K562 (cell line): ENCODE data around the gene CSMD2. TPM values are rescaled to one million over a fixed set of nuclear protein-coding genes. Genes with fewer than 3 reads are reported as not detected.

Source experiments
- ATAC-seq: fragments of 200-7000 bp; cut with Tn5 transposase; 3 replicates; pipeline ENCODE4 v1.9.1; 2020; ENCODE audit warnings: moderate library complexity
- BruUV-seq: library from RNA; stranded (reverse); fragments of 400-500 nt; replicated peaks from 2 replicates; lab custom pipeline; 2021; lab: Mats Ljungman, UMichigan
- CTCF ChIA-PET: fragments of 300-600 bp; formaldehyde crosslinking; extraction: SDS; loops from one replicate; lab custom pipeline; 2021; ENCODE audit warnings: low intra/inter-chr PET ratio; lab: Yijun Ruan, JAX
- POLR2A ChIA-PET: fragments of 300-600, 350-650 bp; sonication (Branson Sonifier 250); formaldehyde crosslinking; extraction: SDS; loops from one replicate; lab custom pipeline; 2021; ENCODE audit warnings: antibody characterized with exemption, inconsistent platforms; lab: Yijun Ruan, JAX
- DNase-seq, 4 experiments: peaks; one replicate each; pipeline versions ENCODE4 v3.0.0 to v3.0.0-alpha.2; 2011 to 2018; ENCODE audit warnings: low spot score in 3 of 4, mixed read lengths in 3 of 4; ENCODE audit errors: extremely low read depth in 1 of 4
- FAIRE-seq: peaks from 2 replicates; lab custom pipeline; 2011; peaks lifted over from hg19 to GRCh38; lab: Jason Lieb, UNC
- H2AFZ ChIP-seq: 2 replicates; pipeline ENCODE4 v1.6.0; 2011; ENCODE audit warnings: low read depth, low read length, control low read depth, inconsistent platforms
- H3K27ac ChIP-seq: fragments of 200-600 bp; 3 replicates; pipeline ENCODE4 v1.8.0; 2011; ENCODE audit warnings: low read depth, mild to moderate bottlenecking, control low read depth, inconsistent platforms, low read length, moderate library complexity, mixed read lengths; ENCODE audit errors: extremely low read depth
- H3K27me3 ChIP-seq, 2 experiments: fragments of 300-600 bp in 1 of 2; 2 replicates in 1 of 2; 3 replicates in 1 of 2; pipeline versions ENCODE4 v1.6.0 to v1.8.0; 2011; ENCODE audit warnings: inconsistent platforms in 2 of 2, low read length in 2 of 2, mild to moderate bottlenecking in 1 of 2, mixed read lengths in 1 of 2, moderate library complexity in 1 of 2; ENCODE audit not compliant: control insufficient read depth in 2 of 2, insufficient read depth in 2 of 2
- H3K36me3 ChIP-seq: fragments of 300-600 bp; 3 replicates; pipeline ENCODE4 v1.8.0; 2011; ENCODE audit warnings: mild to moderate bottlenecking, low read length, inconsistent platforms; ENCODE audit not compliant: control insufficient read depth, insufficient read depth
- H3K4me1 ChIP-seq, 2 experiments: fragments of 200-600 bp in 1 of 2; replicated peaks in 1 of 2; 2 replicates in 1 of 2; 3 replicates in 1 of 2; pipeline versions ENCODE4 v1.5.1 to v1.8.0; 2011; ENCODE audit warnings: inconsistent platforms in 2 of 2, low read length in 2 of 2, mild to moderate bottlenecking in 1 of 2, mixed read lengths in 1 of 2, moderate library complexity in 1 of 2; ENCODE audit not compliant: control insufficient read depth in 2 of 2, insufficient read depth in 2 of 2
- H3K4me2 ChIP-seq: 2 replicates; pipeline ENCODE4 v1.6.1; 2011; ENCODE audit warnings: low read length, control low read depth, inconsistent platforms, mixed read lengths; ENCODE audit not compliant: insufficient read depth
- H3K4me3 ChIP-seq: fragments of 200-600 bp; sonication (generic), shearing (Covaris generic); 2 replicates; pipeline ENCODE4 v1.5.1; 2016; ENCODE audit warnings: control low read depth, inconsistent platforms
- H3K79me2 ChIP-seq: fragments of 200-600 bp; 3 replicates; pipeline ENCODE4 v1.8.0; 2011; ENCODE audit warnings: low read length, inconsistent platforms; ENCODE audit not compliant: control insufficient read depth, insufficient read depth
- H3K9ac ChIP-seq, 2 experiments: 2 replicates each; pipeline versions ENCODE4 v1.6.0 to v1.6.1; 2011; ENCODE audit warnings: low read depth in 2 of 2, low read length in 2 of 2, control low read depth in 1 of 2, inconsistent platforms in 1 of 2, mild to moderate bottlenecking in 1 of 2, mixed read lengths in 1 of 2; ENCODE audit not compliant: insufficient read depth in 1 of 2
- H3K9me1 ChIP-seq: one replicate; pipeline ENCODE4 v1.6.0; 2011; ENCODE audit warnings: inconsistent platforms, mild to moderate bottlenecking, low read length, moderate library complexity; ENCODE audit not compliant: control insufficient read depth, insufficient read depth
- H3K9me3 ChIP-seq: replicated peaks from 2 replicates; pipeline ENCODE4 v1.5.1; 2011; ENCODE audit warnings: low read depth, low read length, inconsistent platforms; ENCODE audit not compliant: control insufficient read depth, insufficient read depth
- H4K20me1 ChIP-seq: replicated peaks from 2 replicates; pipeline ENCODE4 v1.6.1; 2011; ENCODE audit warnings: low read length, inconsistent platforms, mixed read lengths; ENCODE audit not compliant: control insufficient read depth, insufficient read depth
- CHCHD3 ChIP-seq: fragments of 250-450 bp; sonication (Bioruptor Pico); IDR thresholded peaks from 2 replicates; pipeline ENCODE4 v2.1.2; 2022; ENCODE audit warnings: mild to moderate bottlenecking
- CTCF ChIP-seq, 3 experiments: IDR thresholded peaks in 2 of 3; conservative IDR thresholded peaks in 1 of 3; 2 replicates each; pipeline ENCODE4 v1.5.1; 2011 to 2012; ENCODE audit warnings: low read length in 3 of 3, mild to moderate bottlenecking in 3 of 3, control low read depth in 2 of 3, improper control_type of control experiment in 1 of 3, inconsistent platforms in 1 of 3, low read depth in 1 of 3, mixed read lengths in 1 of 3, moderate library complexity in 1 of 3; ENCODE audit not compliant: insufficient read depth in 2 of 3
- GTF2E2 ChIP-seq: fragments of 200-800 bp; sonication (Bioruptor generic); IDR thresholded peaks from 2 replicates; pipeline ENCODE4 v1.6.1; 2016; ENCODE audit warnings: missing genetic modification characterization, missing compliant biosample characterization
- HNRNPUL1 ChIP-seq: fragments of 200-400 bp; formaldehyde crosslinking; IDR thresholded peaks from 2 replicates; pipeline ENCODE4 v1.6.1; 2017; ENCODE audit warnings: low read length
- MCM7 ChIP-seq, 2 experiments: fragments of 450-650 bp; IDR thresholded peaks; 2 replicates each; pipeline ENCODE4 v1.6.1; 2016 to 2018
- ZNF407 ChIP-seq: fragments of 450-650 bp; IDR thresholded peaks from 2 replicates; pipeline ENCODE4 v1.6.1; 2016; ENCODE audit warnings: low read depth
- WGBS: fragments of 100-300 bp; shearing (Covaris generic); methylation state at CpG from one replicate; pipeline ENCODE4 v1.1.6; 2016; ENCODE audit warnings: low coverage, mixed read lengths; ENCODE audit not compliant: insufficient coverage; ENCODE audit errors: missing lambda C conversion rate; 5-methylcytosine and 5-hydroxymethylcytosine counted together
- in situ Hi-C: fragments of 300-500 bp; cut with MboI; formaldehyde crosslinking; loops from 4 replicates; pipeline ENCODE4 v1.15.0; 2018; ENCODE audit warnings: inconsistent platforms, mixed read lengths
- intact Hi-C: fragments of 100-400 bp; cut with micrococcal nuclease; formaldehyde crosslinking; loops from 2 replicates; pipeline ENCODE4 v1.14.2; 2022
- polyA plus RNA-seq, 8 experiments: library from polyadenylated mRNA; depleted of rRNA in 4 of 8; stranded (reverse) in 5 of 8; unstranded in 3 of 8; fragments of >200 nt; fragmentation: Nextera tagmentation in 2 of 8; fragmentation: Illumina TruSeq in 1 of 8; extraction: Ambion mirVana in 2 of 8; extraction: Trizol in 1 of 8; gene quantifications; 2 replicates each; pipeline versions ENCODE4 v1.2.1 to v1.2.3, GENCODE V29; 2011 to 2014; ENCODE audit warnings: inconsistent platforms in 1 of 8, missing spikeins in 1 of 8
- total RNA-seq, 7 experiments: library from RNA; depleted of rRNA in 6 of 7; stranded (reverse); fragments of >200 nt in 6 of 7; fragmentation: Illumina TruSeq in 2 of 7; extraction: Trizol in 2 of 7; gene quantifications; 2 replicates each; pipeline versions ENCODE4 v1.2.1 to v1.2.3, GENCODE V29; 2011 to 2021; ENCODE audit warnings: low replicate concordance in 1 of 7
- TF ChIP-seq, protein P1 (sequence below), 2 experiments: fragments of 450-650 bp; IDR thresholded peaks; 2 replicates each; pipeline ENCODE4 v1.6.1; 2016
- TF ChIP-seq, protein P2 (sequence below): sonication (generic); formaldehyde crosslinking; IDR thresholded peaks from 2 replicates; pipeline ENCODE4 v1.8.0; 2022; ENCODE audit warnings: mild to moderate bottlenecking, missing genetic modification reagents

CSMD2 gene
- total and polyA plus RNA-seq, 9 of the 15 experiments (the other 6 are each of a cell fraction or from before 2014, with no cell fraction given): not detected

- no peak overlapping the region for H3K27ac ChIP-seq
- no TSS peak for BruUV-seq
- H3K9me1 ChIP-seq: no peaks in the 10 kb centered on the region
- H2AFZ ChIP-seq: no peak overlapping the region
- intact Hi-C loops: no loop called here
- ChIA-PET CTCF (no interaction called here), POLR2A (no interaction called here)
- no peaks in the 10 kb centered on the region; the same call in 1 of the 2 replicates for H4K20me1 ChIP-seq
- DNase-seq (no peak), ATAC-seq (no peak), FAIRE-seq (no peak)
- H3K27me3 ChIP-seq: peaks cover 0 to 6% of the 10 kb centered on the region in 2 experiments; a peak in 2 of 5 replicates
- 3% methylated on average over 2 of the region's 2 CpGs for WGBS
- H3K4me1 ChIP-seq: no peaks in the 10 kb centered on the region
- H3K4me3 ChIP-seq: no peak overlapping the region
- no peaks in the 10 kb centered on the region; the same call in 1 of the 2 replicates for H3K9me3 ChIP-seq
- in situ Hi-C loops: no loop called here
- H3K36me3 ChIP-seq: no peaks in the 10 kb centered on the region
- no peak overlapping the region for H3K4me2 ChIP-seq
- H3K79me2 ChIP-seq: no peaks in the 10 kb centered on the region
- no peak overlapping the region for H3K9ac ChIP-seq
- TF ChIP-seq CHCHD3 (CRISPR knock-in tag) (no peak), GTF2E2 (tag) (no peak), ZNF407 (no peak), MCM7 (IDR thresholded peaks at IDR 0.05) (no peak), CTCF (IDR thresholded peaks at IDR 0.05 in 2 of 3, conservative IDR thresholded peaks at IDR 0.05 in 1 of 3; ENCODE audit: insufficient read depth in 2 of 3, low read depth in 1 of 3, low read length in 3 of 3) (no peak), HNRNPUL1 (no peak)
- TF ChIP-seq, protein P1, sequence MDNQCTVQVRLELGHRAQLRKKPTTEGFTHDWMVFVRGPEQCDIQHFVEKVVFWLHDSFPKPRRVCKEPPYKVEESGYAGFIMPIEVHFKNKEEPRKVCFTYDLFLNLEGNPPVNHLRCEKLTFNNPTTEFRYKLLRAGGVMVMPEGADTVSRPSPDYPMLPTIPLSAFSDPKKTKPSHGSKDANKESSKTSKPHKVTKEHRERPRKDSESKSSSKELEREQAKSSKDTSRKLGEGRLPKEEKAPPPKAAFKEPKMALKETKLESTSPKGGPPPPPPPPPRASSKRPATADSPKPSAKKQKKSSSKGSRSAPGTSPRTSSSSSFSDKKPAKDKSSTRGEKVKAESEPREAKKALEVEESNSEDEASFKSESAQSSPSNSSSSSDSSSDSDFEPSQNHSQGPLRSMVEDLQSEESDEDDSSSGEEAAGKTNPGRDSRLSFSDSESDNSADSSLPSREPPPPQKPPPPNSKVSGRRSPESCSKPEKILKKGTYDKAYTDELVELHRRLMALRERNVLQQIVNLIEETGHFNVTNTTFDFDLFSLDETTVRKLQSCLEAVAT (IDR thresholded peaks at IDR 0.05): no peak
- TF ChIP-seq, protein P2, sequence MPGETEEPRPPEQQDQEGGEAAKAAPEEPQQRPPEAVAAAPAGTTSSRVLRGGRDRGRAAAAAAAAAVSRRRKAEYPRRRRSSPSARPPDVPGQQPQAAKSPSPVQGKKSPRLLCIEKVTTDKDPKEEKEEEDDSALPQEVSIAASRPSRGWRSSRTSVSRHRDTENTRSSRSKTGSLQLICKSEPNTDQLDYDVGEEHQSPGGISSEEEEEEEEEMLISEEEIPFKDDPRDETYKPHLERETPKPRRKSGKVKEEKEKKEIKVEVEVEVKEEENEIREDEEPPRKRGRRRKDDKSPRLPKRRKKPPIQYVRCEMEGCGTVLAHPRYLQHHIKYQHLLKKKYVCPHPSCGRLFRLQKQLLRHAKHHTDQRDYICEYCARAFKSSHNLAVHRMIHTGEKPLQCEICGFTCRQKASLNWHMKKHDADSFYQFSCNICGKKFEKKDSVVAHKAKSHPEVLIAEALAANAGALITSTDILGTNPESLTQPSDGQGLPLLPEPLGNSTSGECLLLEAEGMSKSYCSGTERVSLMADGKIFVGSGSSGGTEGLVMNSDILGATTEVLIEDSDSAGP: no peak
Measured at GRCh38 chr1:33823401-33823800, 341.6 kb downstream of the CSMD2 start.
